GM12874 (cell line): Measurements from ENCODE around the gene COQ8A.

Experiments used
- CTCF ChIP-seq: IDR thresholded peaks from 2 replicates; pipeline ENCODE4 v1.5.1; 2011; ENCODE audit warnings: low read depth, mild to moderate bottlenecking, control low read depth, low read length, moderate library complexity; ENCODE audit not compliant: insufficient read depth

Gene COQ8A

GRCh38 chr1:226972931-226973330 is 32.8 kb downstream of the COQ8A start:
- TF ChIP-seq CTCF: no peak

GRCh38 chr1:226973371-226973897 is 33.3 kb downstream of the COQ8A start:
- TF ChIP-seq CTCF: no peak

GRCh38 chr1:226973898-226974543 is 33.9 kb downstream of the COQ8A start:
- no peak for TF ChIP-seq CTCF

GRCh38 chr1:226974544-226975258 is 34.6 kb downstream of the COQ8A start:
- no peak for TF ChIP-seq CTCF

GRCh38 chr1:226975259-226976250 is 35.5 kb downstream of the COQ8A start:
- TF ChIP-seq CTCF: no peak

GRCh38 chr1:226976276-226976977 is 36.3 kb downstream of the COQ8A start:
- no peak for TF ChIP-seq CTCF
